ENCODE results near the gene SCGB2A2. TPM values are rescaled to one million over a fixed set of nuclear protein-coding genes. Genes with fewer than 3 reads are reported as not detected.

The SCGB2A2 gene
- total and polyA plus RNA-seq, 2 experiments from 2014 or later = not detected

DNA sequence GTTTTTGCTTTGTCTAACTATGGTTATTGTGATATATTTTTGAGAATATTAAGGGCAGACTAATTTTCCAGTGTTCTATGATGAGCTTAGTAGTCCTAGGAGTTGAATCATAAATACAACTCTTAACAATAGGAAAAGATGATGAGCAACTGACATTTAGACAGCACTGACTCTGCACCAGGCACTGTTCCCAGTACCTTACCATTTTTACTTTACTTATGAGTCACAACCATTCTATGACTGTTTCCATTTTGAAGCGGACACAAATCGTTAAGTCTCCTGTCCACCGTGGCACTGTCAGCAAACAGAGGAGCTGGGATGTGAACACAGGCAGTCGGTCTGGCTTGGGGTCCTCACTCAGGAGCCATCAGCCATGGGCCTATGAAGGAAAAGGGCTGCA lies 3.4 kb upstream of the SCGB2A2 start:
- no peak for DNase-seq (ENCODE audit: low spot score)
- Histone ChIP-seq H3K4me3 (no peak overlapping the region), H3K4me2 (no peak overlapping the region), H3K27ac (ENCODE audit: low read depth) (no peak overlapping the region), H3K27me3 (ENCODE audit: insufficient read depth) (no peaks in the 10 kb centered on the region), H3K79me2 (replicated peaks; ENCODE audit: insufficient read depth) (no peaks in the 10 kb centered on the region), H3F3A (replicated peaks; ENCODE audit: low read depth) (no peaks in the 10 kb centered on the region), H3K36me3 (ENCODE audit: insufficient read depth) (no peaks in the 10 kb centered on the region), H3K4me1 (ENCODE audit: insufficient read depth) (peaks cover 5% of the 10 kb centered on the region; the same call in 1 of the 2 replicates), H4K20me1 (replicated peaks; ENCODE audit: insufficient read depth) (no peaks in the 10 kb centered on the region), H2AFZ (no peak overlapping the region), H3K9me2 (ENCODE audit: insufficient read depth) (peaks cover 4% of the 10 kb centered on the region)
- no peak overlapping the region for H3K27ac Mint-ChIP-seq
- ATAC-seq = no peak
- peaks cover 7% of the 10 kb centered on the region for H3K27me3 Mint-ChIP-seq (ENCODE audit: insufficient read depth, low read depth, poor library complexity)
- no peaks in the 10 kb centered on the region for H3K36me3 Mint-ChIP-seq (ENCODE audit: low read depth)
- no peak overlapping the region for H3K4me3 Mint-ChIP-seq
- TF ChIP-seq POLR2AphosphoS5 (IDR thresholded peaks at IDR 0.05; ENCODE audit: low read depth) (no peak), NANOG (IDR thresholded peaks at IDR 0.05; ENCODE audit: borderline replicate concordance) (no peak), REST (IDR thresholded peaks at IDR 0.05; ENCODE audit: unreplicated experiment) (no peak), EZH2 (IDR thresholded peaks at IDR 0.05; ENCODE audit: low read depth, unreplicated experiment) (no peak), CREB1 (CRISPR knock-in tag; IDR thresholded peaks at IDR 0.05; ENCODE audit: low read depth) (no peak), JUNB (IDR thresholded peaks at IDR 0.05; ENCODE audit: unreplicated experiment) (no peak), ZNF331 (CRISPR knock-in tag; IDR thresholded peaks at IDR 0.05; ENCODE audit: low read depth) (no peak), EZH2phosphoT487 (IDR thresholded peaks at IDR 0.05; ENCODE audit: unreplicated experiment) (no peak), ZNF114 (CRISPR knock-in tag; IDR thresholded peaks at IDR 0.05) (no peak), STAT1 (IDR thresholded peaks at IDR 0.05; ENCODE audit: unreplicated experiment) (no peak)
- TF ChIP-seq, protein P1, sequence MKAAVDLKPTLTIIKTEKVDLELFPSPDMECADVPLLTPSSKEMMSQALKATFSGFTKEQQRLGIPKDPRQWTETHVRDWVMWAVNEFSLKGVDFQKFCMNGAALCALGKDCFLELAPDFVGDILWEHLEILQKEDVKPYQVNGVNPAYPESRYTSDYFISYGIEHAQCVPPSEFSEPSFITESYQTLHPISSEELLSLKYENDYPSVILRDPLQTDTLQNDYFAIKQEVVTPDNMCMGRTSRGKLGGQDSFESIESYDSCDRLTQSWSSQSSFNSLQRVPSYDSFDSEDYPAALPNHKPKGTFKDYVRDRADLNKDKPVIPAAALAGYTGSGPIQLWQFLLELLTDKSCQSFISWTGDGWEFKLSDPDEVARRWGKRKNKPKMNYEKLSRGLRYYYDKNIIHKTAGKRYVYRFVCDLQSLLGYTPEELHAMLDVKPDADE (IDR thresholded peaks at IDR 0.05) = no peak
- TF ChIP-seq, protein P2, sequence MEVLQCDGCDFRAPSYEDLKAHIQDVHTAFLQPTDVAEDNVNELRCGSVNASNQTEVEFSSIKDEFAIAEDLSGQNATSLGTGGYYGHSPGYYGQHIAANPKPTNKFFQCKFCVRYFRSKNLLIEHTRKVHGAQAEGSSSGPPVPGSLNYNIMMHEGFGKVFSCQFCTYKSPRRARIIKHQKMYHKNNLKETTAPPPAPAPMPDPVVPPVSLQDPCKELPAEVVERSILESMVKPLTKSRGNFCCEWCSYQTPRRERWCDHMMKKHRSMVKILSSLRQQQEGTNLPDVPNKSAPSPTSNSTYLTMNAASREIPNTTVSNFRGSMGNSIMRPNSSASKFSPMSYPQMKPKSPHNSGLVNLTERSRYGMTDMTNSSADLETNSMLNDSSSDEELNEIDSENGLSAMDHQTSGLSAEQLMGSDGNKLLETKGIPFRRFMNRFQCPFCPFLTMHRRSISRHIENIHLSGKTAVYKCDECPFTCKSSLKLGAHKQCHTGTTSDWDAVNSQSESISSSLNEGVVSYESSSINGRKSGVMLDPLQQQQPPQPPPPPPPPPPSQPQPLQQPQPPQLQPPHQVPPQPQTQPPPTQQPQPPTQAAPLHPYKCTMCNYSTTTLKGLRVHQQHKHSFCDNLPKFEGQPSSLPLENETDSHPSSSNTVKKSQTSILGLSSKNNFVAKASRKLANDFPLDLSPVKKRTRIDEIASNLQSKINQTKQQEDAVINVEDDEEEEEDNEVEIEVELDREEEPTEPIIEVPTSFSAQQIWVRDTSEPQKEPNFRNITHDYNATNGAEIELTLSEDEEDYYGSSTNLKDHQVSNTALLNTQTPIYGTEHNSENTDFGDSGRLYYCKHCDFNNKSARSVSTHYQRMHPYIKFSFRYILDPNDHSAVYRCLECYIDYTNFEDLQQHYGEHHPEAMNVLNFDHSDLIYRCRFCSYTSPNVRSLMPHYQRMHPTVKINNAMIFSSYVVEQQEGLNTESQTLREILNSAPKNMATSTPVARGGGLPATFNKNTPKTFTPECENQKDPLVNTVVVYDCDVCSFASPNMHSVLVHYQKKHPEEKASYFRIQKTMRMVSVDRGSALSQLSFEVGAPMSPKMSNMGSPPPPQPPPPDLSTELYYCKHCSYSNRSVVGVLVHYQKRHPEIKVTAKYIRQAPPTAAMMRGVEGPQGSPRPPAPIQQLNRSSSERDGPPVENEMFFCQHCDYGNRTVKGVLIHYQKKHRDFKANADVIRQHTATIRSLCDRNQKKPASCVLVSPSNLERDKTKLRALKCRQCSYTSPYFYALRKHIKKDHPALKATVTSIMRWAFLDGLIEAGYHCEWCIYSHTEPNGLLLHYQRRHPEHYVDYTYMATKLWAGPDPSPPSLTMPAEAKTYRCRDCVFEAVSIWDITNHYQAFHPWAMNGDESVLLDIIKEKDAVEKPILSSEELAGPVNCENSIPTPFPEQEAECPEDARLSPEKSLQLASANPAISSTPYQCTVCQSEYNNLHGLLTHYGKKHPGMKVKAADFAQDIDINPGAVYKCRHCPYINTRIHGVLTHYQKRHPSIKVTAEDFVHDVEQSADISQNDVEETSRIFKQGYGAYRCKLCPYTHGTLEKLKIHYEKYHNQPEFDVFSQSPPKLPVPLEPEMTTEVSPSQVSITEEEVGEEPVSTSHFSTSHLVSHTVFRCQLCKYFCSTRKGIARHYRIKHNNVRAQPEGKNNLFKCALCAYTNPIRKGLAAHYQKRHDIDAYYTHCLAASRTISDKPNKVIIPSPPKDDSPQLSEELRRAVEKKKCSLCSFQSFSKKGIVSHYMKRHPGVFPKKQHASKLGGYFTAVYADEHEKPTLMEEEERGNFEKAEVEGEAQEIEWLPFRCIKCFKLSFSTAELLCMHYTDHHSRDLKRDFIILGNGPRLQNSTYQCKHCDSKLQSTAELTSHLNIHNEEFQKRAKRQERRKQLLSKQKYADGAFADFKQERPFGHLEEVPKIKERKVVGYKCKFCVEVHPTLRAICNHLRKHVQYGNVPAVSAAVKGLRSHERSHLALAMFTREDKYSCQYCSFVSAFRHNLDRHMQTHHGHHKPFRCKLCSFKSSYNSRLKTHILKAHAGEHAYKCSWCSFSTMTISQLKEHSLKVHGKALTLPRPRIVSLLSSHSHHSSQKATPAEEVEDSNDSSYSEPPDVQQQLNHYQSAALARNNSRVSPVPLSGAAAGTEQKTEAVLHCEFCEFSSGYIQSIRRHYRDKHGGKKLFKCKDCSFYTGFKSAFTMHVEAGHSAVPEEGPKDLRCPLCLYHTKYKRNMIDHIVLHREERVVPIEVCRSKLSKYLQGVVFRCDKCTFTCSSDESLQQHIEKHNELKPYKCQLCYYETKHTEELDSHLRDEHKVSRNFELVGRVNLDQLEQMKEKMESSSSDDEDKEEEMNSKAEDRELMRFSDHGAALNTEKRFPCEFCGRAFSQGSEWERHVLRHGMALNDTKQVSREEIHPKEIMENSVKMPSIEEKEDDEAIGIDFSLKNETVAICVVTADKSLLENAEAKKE (CRISPR knock-in tag; IDR thresholded peaks at IDR 0.05) = no peak
- TF ChIP-seq, protein P3, sequence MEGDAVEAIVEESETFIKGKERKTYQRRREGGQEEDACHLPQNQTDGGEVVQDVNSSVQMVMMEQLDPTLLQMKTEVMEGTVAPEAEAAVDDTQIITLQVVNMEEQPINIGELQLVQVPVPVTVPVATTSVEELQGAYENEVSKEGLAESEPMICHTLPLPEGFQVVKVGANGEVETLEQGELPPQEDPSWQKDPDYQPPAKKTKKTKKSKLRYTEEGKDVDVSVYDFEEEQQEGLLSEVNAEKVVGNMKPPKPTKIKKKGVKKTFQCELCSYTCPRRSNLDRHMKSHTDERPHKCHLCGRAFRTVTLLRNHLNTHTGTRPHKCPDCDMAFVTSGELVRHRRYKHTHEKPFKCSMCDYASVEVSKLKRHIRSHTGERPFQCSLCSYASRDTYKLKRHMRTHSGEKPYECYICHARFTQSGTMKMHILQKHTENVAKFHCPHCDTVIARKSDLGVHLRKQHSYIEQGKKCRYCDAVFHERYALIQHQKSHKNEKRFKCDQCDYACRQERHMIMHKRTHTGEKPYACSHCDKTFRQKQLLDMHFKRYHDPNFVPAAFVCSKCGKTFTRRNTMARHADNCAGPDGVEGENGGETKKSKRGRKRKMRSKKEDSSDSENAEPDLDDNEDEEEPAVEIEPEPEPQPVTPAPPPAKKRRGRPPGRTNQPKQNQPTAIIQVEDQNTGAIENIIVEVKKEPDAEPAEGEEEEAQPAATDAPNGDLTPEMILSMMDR (conservative IDR thresholded peaks at IDR 0.05; ENCODE audit: low read depth in 2 of 2) = no peak
- peaks cover 4% of the 10 kb centered on the region; the same call in 2 of the 3 replicates for H3K4me1 Mint-ChIP-seq
- no peaks in the 10 kb centered on the region for H3K9me3 Mint-ChIP-seq

Measured in GM23338 (cell line).